Measurements from ENCODE around the gene RHBDL1. TPM values are rescaled to one million over a fixed set of nuclear protein-coding genes. Genes with fewer than 3 reads are reported as not detected.

RHBDL1 gene
- total and polyA plus RNA-seq, 4 donors, result 0.91 to 5.4 (median 1.6) TPM

- H3K27me3 ChIP-seq (ENCODE audit: control insufficient read depth in 3 of 3, insufficient read depth in 3 of 3, low read length in 2 of 3), result no peaks in the 10 kb centered on the region
- WGBS, 2 donors, result 81 to 88% methylated on average over 22 of the region's 22 CpGs
- peaks cover 0 to 17% (median 9%) of the 10 kb centered on the region in 5 donors for H3K4me1 ChIP-seq (ENCODE audit: control insufficient read depth in 5 of 5, insufficient read depth in 5 of 5, low read length in 5 of 5)
- H3K9me3 ChIP-seq (ENCODE audit: control insufficient read depth in 4 of 4, insufficient read depth in 3 of 4, low read length in 3 of 4), result peaks cover 0 to 4% (median 0%) of the 10 kb centered on the region in 4 donors
- H3K27ac ChIP-seq (ENCODE audit: low read depth in 1 of 2, low read length in 1 of 2), result no peak overlapping the region
- no peak for ATAC-seq (ENCODE audit: insufficient read depth, low FRiP score)
- no peak overlapping the region for H3K4me3 ChIP-seq
- peaks cover 2 to 46% (median 19%) of the 10 kb centered on the region in 4 donors for H3K36me3 ChIP-seq (ENCODE audit: control insufficient read depth in 4 of 4, insufficient read depth in 4 of 4, low read length in 4 of 4)
- DNase-seq, result no peak
- H3K9ac ChIP-seq (ENCODE audit: insufficient read depth in 1 of 2, low read length in 2 of 2), result no peak overlapping the region
- no peak for TF ChIP-seq CTCF (IDR thresholded peaks at IDR 0.05; ENCODE audit: control extremely low read depth, extremely low read depth)
Observed at GRCh38 chr16:674214-674881, 1.1 kb upstream of the RHBDL1 start.

DNA sequence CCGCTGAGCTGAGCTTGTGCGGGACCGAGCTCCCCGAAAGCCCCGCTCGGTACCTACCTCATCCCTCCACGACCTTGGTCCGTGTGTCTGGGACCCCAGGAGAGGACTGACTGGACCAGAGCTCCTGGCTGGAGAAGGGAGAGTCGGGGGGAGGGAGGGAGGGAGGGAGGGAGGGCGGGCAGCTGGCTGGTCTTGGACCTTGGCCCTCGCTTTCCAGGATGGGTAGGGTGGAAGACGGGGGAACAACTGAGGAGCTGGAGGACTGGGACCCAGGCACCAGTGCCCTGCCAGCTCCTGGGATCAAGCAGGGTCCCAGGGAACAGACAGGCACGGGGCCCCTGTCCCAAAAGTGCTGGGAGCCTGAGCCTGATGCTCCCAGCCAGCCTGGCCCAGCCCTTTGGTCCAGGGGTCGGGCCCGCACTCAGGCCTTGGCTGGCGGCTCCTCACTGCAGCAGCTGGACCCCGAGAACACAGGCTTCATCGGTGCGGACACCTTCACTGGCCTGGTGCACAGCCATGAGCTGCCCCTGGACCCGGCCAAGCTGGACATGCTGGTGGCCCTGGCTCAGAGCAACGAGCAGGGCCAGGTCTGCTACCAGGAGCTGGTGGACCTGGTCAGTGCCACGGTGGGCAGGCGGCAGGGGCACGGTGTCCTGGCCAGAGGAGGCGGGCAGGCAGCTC is 553 bp downstream of the RHBDL1 start:
- Histone ChIP-seq H3K4me3 (no peak overlapping the region), H3K4me1 (ENCODE audit: control insufficient read depth in 5 of 5, insufficient read depth in 5 of 5, low read length in 5 of 5) (peaks cover 0 to 18% (median 11%) of the 10 kb centered on the region in 5 donors), H3K27ac (ENCODE audit: low read depth in 1 of 2, low read length in 1 of 2) (no peak overlapping the region), H3K9ac (ENCODE audit: insufficient read depth in 1 of 2, low read length in 2 of 2) (no peak overlapping the region), H3K27me3 (ENCODE audit: control insufficient read depth in 3 of 3, insufficient read depth in 3 of 3, low read length in 2 of 3) (no peaks in the 10 kb centered on the region), H3K36me3 (ENCODE audit: control insufficient read depth in 4 of 4, insufficient read depth in 4 of 4, low read length in 4 of 4) (peaks cover 2 to 29% (median 13%) of the 10 kb centered on the region in 4 donors), H3K9me3 (ENCODE audit: control insufficient read depth in 4 of 4, insufficient read depth in 3 of 4, low read length in 3 of 4) (peaks cover 0 to 4% (median 0%) of the 10 kb centered on the region in 4 donors)
- DNase-seq (no peak), ATAC-seq (ENCODE audit: insufficient read depth, low FRiP score) (no peak)
- WGBS, 2 donors, result 51 to 56% methylated on average over 19 to 25 of the region's 25 CpGs
- no peak for TF ChIP-seq CTCF (IDR thresholded peaks at IDR 0.05; ENCODE audit: control extremely low read depth, extremely low read depth)

DNA sequence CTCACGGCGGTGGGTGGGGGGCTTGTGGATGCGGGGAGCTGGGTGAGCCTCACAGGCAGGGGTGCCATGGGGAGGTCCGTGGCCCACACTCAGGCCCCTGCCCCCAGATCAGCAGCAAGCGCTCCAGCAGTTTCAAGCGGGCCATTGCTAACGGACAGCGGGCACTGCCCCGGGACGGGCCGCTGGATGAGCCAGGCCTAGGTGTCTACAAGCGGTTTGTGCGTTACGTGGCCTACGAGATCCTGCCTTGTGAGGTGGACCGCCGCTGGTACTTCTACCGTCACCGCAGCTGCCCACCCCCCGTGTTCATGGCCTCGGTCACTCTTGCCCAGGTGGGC is 1.1 kb downstream of the RHBDL1 start:
- no peaks in the 10 kb centered on the region for H3K27me3 ChIP-seq (ENCODE audit: control insufficient read depth in 3 of 3, insufficient read depth in 3 of 3, low read length in 2 of 3)
- H3K36me3 ChIP-seq (ENCODE audit: control insufficient read depth in 4 of 4, insufficient read depth in 4 of 4, low read length in 4 of 4), result peaks cover 1 to 24% (median 12%) of the 10 kb centered on the region in 4 donors
- ATAC-seq (ENCODE audit: insufficient read depth, low FRiP score) (no peak), DNase-seq (no peak)
- WGBS, 2 donors, result 82 to 87% methylated on average over 20 to 21 of the region's 21 CpGs
- H3K9ac ChIP-seq (ENCODE audit: insufficient read depth in 1 of 2, low read length in 2 of 2), result no peak overlapping the region
- H3K9me3 ChIP-seq (ENCODE audit: control insufficient read depth in 4 of 4, insufficient read depth in 3 of 4, low read length in 3 of 4), result peaks cover 0 to 4% (median 0%) of the 10 kb centered on the region in 4 donors
- H3K4me1 ChIP-seq (ENCODE audit: control insufficient read depth in 5 of 5, insufficient read depth in 5 of 5, low read length in 5 of 5), result peaks cover 2 to 23% (median 13%) of the 10 kb centered on the region in 5 donors
- TF ChIP-seq CTCF (IDR thresholded peaks at IDR 0.05; ENCODE audit: control extremely low read depth, extremely low read depth), result no peak
- H3K27ac ChIP-seq (ENCODE audit: low read depth in 1 of 2, low read length in 1 of 2), result no peak overlapping the region
- H3K4me3 ChIP-seq, result no peak overlapping the region

Data from lung (tissue), 12 donors.